ENCODE data around the gene TMEM119. TPM values are rescaled to one million over a fixed set of nuclear protein-coding genes. Genes with fewer than 3 reads are reported as not detected.
A peak's percentile ranks its signal among the peaks of the same experiment; 100 is the strongest.

Gene TMEM119
- total and polyA plus RNA-seq, 7 experiments from 2014 or later = 0.13 to 1.6 (median 0.50) TPM; not detected in 1

- DNase-seq (no peak), ATAC-seq (no peak)
- peaks cover 0 to 27% of the 10 kb centered on the region in 2 donors for H3K4me1 ChIP-seq (ENCODE audit: control insufficient read depth in 2 of 2, insufficient read depth in 2 of 2, low read length in 2 of 2)
- H3K9me3 ChIP-seq (ENCODE audit: control insufficient read depth in 2 of 3, low read length in 3 of 3) = no peaks in the 10 kb centered on the region
- no peaks in the 10 kb centered on the region for H3K9me3 Mint-ChIP-seq
- H3K27me3 ChIP-seq (ENCODE audit: control insufficient read depth in 2 of 2, insufficient read depth in 2 of 2, low read length in 2 of 2) = no peaks in the 10 kb centered on the region
- H3K36me3 Mint-ChIP-seq = peaks cover 0 to 14% (median 0%) of the 10 kb centered on the region in 5 donors
- H3K4me3 Mint-ChIP-seq = no peak overlapping the region
- ChIA-PET POLR2A (interaction anchor here (3.8 kb wide), 1 partner anchor 10 kb away, joined by 54 read pairs; the partner anchor contains the start of gene SELPLG), CTCF (interaction anchor here (3.1 kb wide), 2 partner anchors 21 to 26 kb away, joined by 20 to 29 read pairs; no protein-coding TSS in a partner anchor)
- no peaks in the 10 kb centered on the region for H3K36me3 ChIP-seq (ENCODE audit: control insufficient read depth in 2 of 3, insufficient read depth in 3 of 3, low read length in 3 of 3)
- intact Hi-C loops (cut with micrococcal nuclease) = no loop called here
- no peak overlapping the region for H3K4me3 ChIP-seq (ENCODE audit: low read length)
- H3K4me1 Mint-ChIP-seq = peaks cover 24 to 47% (median 38%) of the 10 kb centered on the region in 7 donors
- H3K27me3 Mint-ChIP-seq = no peaks in the 10 kb centered on the region
- H3K27ac ChIP-seq (ENCODE audit: low read depth, low read length) = no peak overlapping the region
- peak overlapping the region in 4 of 9 donors; percentile 22 to 95 (median 84) for H3K27ac Mint-ChIP-seq
These were observed 46.3 kb upstream of the TMEM119 start for GRCh38 chr12:108643941-108644810.

- Histone ChIP-seq H3K36me3 (ENCODE audit: control insufficient read depth in 2 of 3, insufficient read depth in 3 of 3, low read length in 3 of 3) (no peaks in the 10 kb centered on the region), H3K4me3 (ENCODE audit: low read length) (no peak overlapping the region), H3K4me1 (ENCODE audit: control insufficient read depth in 2 of 2, insufficient read depth in 2 of 2, low read length in 2 of 2) (peaks cover 0 to 27% of the 10 kb centered on the region in 2 donors), H3K9me3 (ENCODE audit: control insufficient read depth in 2 of 3, low read length in 3 of 3) (no peaks in the 10 kb centered on the region), H3K27ac (ENCODE audit: low read depth, low read length) (no peak overlapping the region), H3K27me3 (ENCODE audit: control insufficient read depth in 2 of 2, insufficient read depth in 2 of 2, low read length in 2 of 2) (no peaks in the 10 kb centered on the region)
- no peaks in the 10 kb centered on the region for H3K27me3 Mint-ChIP-seq
- POLR2A ChIA-PET = interaction anchor here (0.5 to 1.3 kb wide), 4 partner anchors 10 to 1317 kb away, joined by 3 to 6 read pairs (median 3); partner anchors contain the start of gene SELPLG
- H3K4me1 Mint-ChIP-seq = peaks cover 24 to 50% (median 38%) of the 10 kb centered on the region in 7 donors
- peaks cover 0 to 13% (median 0%) of the 10 kb centered on the region in 5 donors for H3K36me3 Mint-ChIP-seq
- no peak overlapping the region for H3K4me3 Mint-ChIP-seq
- no peak overlapping the region for H3K27ac Mint-ChIP-seq
- no peak for ATAC-seq
- intact Hi-C loops (cut with micrococcal nuclease) = no loop called here
- no peak for DNase-seq
- no peaks in the 10 kb centered on the region for H3K9me3 Mint-ChIP-seq
- CTCF ChIA-PET = no interaction called here
These were observed 45.2 kb upstream of the TMEM119 start for GRCh38 chr12:108642899-108643654.

GRCh38 chr12:108642269-108642870, 44.5 kb upstream of the TMEM119 start:
- ChIA-PET POLR2A (interaction anchor here (0.5 to 1.3 kb wide), 4 partner anchors 9 to 1316 kb away, joined by 3 to 6 read pairs (median 3); partner anchors contain the start of gene SELPLG), CTCF (interaction anchor here (0.6 kb wide), 1 partner anchor 1346 kb away, joined by 3 read pairs; no protein-coding TSS in a partner anchor)
- Mint-ChIP-seq H3K9me3 (no peaks in the 10 kb centered on the region), H3K27me3 (no peaks in the 10 kb centered on the region), H3K4me1 (peaks cover 28 to 56% (median 41%) of the 10 kb centered on the region in 7 donors), H3K4me3 (no peak overlapping the region), H3K36me3 (peaks cover 0 to 13% (median 0%) of the 10 kb centered on the region in 5 donors), H3K27ac (peak overlapping the region in 5 of 9 donors; percentile 19 to 56 (median 32))
- no peak overlapping the region for H3K27ac ChIP-seq (ENCODE audit: low read depth, low read length)
- intact Hi-C loops (cut with micrococcal nuclease) = no loop called here
- ATAC-seq (no peak), DNase-seq (no peak)
- H3K9me3 ChIP-seq (ENCODE audit: control insufficient read depth in 2 of 3, low read length in 3 of 3) = no peaks in the 10 kb centered on the region
- H3K4me1 ChIP-seq (ENCODE audit: control insufficient read depth in 2 of 2, insufficient read depth in 2 of 2, low read length in 2 of 2) = peaks cover 0 to 27% of the 10 kb centered on the region in 2 donors
- no peaks in the 10 kb centered on the region for H3K27me3 ChIP-seq (ENCODE audit: control insufficient read depth in 2 of 2, insufficient read depth in 2 of 2, low read length in 2 of 2)
- H3K4me3 ChIP-seq (ENCODE audit: low read length) = no peak overlapping the region
- no peaks in the 10 kb centered on the region for H3K36me3 ChIP-seq (ENCODE audit: control insufficient read depth in 2 of 3, insufficient read depth in 3 of 3, low read length in 3 of 3)

GRCh38 chr12:108641446-108642268, 43.8 kb upstream of the TMEM119 start:
- Mint-ChIP-seq H3K4me3 (no peak overlapping the region), H3K9me3 (no peaks in the 10 kb centered on the region), H3K36me3 (peaks cover 0 to 11% (median 0%) of the 10 kb centered on the region in 5 donors), H3K4me1 (peaks cover 32 to 55% (median 39%) of the 10 kb centered on the region in 7 donors), H3K27me3 (no peaks in the 10 kb centered on the region), H3K27ac (peak overlapping the region in 5 of 9 donors; percentile 19 to 56 (median 33))
- POLR2A ChIA-PET = interaction anchor here (0.6 to 1.9 kb wide), 5 partner anchors 10 to 80 kb away, joined by 3 to 5 read pairs (median 4); partner anchors contain the start of gene ISCU
- intact Hi-C loops (cut with micrococcal nuclease) = no loop called here
- no peaks in the 10 kb centered on the region for H3K9me3 ChIP-seq (ENCODE audit: control insufficient read depth in 2 of 3, low read length in 3 of 3)
- ATAC-seq (peak; percentile 19), DNase-seq (no peak)
- no peaks in the 10 kb centered on the region for H3K36me3 ChIP-seq (ENCODE audit: control insufficient read depth in 2 of 3, insufficient read depth in 3 of 3, low read length in 3 of 3)
- no peak overlapping the region for H3K4me3 ChIP-seq (ENCODE audit: low read length)
- H3K27me3 ChIP-seq (ENCODE audit: control insufficient read depth in 2 of 2, insufficient read depth in 2 of 2, low read length in 2 of 2) = no peaks in the 10 kb centered on the region
- peaks cover 0 to 22% of the 10 kb centered on the region in 2 donors for H3K4me1 ChIP-seq (ENCODE audit: control insufficient read depth in 2 of 2, insufficient read depth in 2 of 2, low read length in 2 of 2)
- CTCF ChIA-PET = interaction anchor here (0.6 to 2.5 kb wide), 4 partner anchors 11 to 1347 kb away, joined by 3 to 13 read pairs (median 4); no protein-coding TSS in a partner anchor
- no peak overlapping the region for H3K27ac ChIP-seq (ENCODE audit: low read depth, low read length)

- CTCF ChIA-PET = interaction anchor here (1.1 to 2.5 kb wide), 3 partner anchors 10 to 77 kb away, joined by 3 to 13 read pairs (median 4); no protein-coding TSS in a partner anchor
- H3K27ac Mint-ChIP-seq = peak overlapping the region in 3 of 9 donors; percentile 33 to 78 (median 68)
- H3K4me1 ChIP-seq (ENCODE audit: control insufficient read depth in 2 of 2, insufficient read depth in 2 of 2, low read length in 2 of 2) = peaks cover 5 to 22% of the 10 kb centered on the region in 2 donors
- H3K4me3 ChIP-seq (ENCODE audit: low read length) = no peak overlapping the region
- ATAC-seq (no peak), DNase-seq (no peak)
- peaks cover 0 to 9% (median 0%) of the 10 kb centered on the region in 5 donors for H3K36me3 Mint-ChIP-seq
- no peaks in the 10 kb centered on the region for H3K9me3 ChIP-seq (ENCODE audit: control insufficient read depth in 2 of 3, low read length in 3 of 3)
- H3K27me3 Mint-ChIP-seq = no peaks in the 10 kb centered on the region
- peaks cover 30 to 54% (median 38%) of the 10 kb centered on the region in 7 donors for H3K4me1 Mint-ChIP-seq
- intact Hi-C loops (cut with micrococcal nuclease) = no loop called here
- POLR2A ChIA-PET = interaction anchor here (0.6 to 1.9 kb wide), 5 partner anchors 11 to 79 kb away, joined by 3 to 5 read pairs (median 4); partner anchors contain the start of gene ISCU
- no peak overlapping the region for H3K27ac ChIP-seq (ENCODE audit: low read depth, low read length)
- no peaks in the 10 kb centered on the region for H3K36me3 ChIP-seq (ENCODE audit: control insufficient read depth in 2 of 3, insufficient read depth in 3 of 3, low read length in 3 of 3)
- H3K9me3 Mint-ChIP-seq = no peaks in the 10 kb centered on the region
- no peaks in the 10 kb centered on the region for H3K27me3 ChIP-seq (ENCODE audit: control insufficient read depth in 2 of 2, insufficient read depth in 2 of 2, low read length in 2 of 2)
- H3K4me3 Mint-ChIP-seq = no peak overlapping the region
These were observed 43.0 kb upstream of the TMEM119 start for GRCh38 chr12:108640802-108641445.
